ENCODE results near the gene KCNF1.

DNA sequence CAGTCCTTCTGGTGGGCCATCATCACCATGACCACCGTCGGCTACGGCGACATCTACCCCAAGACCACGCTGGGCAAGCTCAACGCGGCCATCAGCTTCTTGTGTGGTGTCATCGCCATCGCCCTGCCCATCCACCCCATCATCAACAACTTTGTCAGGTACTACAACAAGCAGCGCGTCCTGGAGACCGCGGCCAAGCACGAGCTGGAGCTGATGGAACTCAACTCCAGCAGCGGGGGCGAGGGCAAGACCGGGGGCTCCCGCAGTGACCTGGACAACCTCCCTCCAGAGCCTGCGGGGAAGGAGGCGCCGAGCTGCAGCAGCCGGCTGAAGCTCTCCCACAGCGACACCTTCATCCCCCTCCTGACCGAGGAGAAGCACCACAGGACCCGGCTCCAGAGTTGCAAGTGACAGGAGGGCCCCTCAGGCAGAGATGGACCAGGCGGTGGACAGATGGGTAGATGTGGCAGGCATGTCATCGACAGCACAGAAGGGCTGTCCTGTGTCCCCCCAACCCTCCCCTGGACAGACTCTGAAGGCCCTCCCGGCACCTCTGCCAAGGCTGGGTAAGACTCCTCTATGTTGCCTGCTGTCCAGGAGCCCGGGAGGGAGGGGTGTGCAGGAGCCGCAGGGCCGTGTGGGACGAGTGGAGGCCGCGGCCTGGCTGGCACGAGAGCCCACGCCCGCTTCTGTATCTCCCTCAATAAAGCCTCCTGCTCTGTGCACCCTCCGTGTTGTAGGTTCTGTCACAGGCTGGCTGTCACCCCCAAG, 2.0 kb downstream of the KCNF1 start:
- TF ChIP-seq, protein P1, sequence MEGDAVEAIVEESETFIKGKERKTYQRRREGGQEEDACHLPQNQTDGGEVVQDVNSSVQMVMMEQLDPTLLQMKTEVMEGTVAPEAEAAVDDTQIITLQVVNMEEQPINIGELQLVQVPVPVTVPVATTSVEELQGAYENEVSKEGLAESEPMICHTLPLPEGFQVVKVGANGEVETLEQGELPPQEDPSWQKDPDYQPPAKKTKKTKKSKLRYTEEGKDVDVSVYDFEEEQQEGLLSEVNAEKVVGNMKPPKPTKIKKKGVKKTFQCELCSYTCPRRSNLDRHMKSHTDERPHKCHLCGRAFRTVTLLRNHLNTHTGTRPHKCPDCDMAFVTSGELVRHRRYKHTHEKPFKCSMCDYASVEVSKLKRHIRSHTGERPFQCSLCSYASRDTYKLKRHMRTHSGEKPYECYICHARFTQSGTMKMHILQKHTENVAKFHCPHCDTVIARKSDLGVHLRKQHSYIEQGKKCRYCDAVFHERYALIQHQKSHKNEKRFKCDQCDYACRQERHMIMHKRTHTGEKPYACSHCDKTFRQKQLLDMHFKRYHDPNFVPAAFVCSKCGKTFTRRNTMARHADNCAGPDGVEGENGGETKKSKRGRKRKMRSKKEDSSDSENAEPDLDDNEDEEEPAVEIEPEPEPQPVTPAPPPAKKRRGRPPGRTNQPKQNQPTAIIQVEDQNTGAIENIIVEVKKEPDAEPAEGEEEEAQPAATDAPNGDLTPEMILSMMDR (IDR thresholded peaks at IDR 0.05; ENCODE audit: low read depth, low read length, poor library complexity, severe bottlenecking): no peak
- TF ChIP-seq EZH2phosphoT487 (IDR thresholded peaks at IDR 0.05; ENCODE audit: borderline replicate concordance, low read length): no peak
